Fibroblast of lung (primary cell): ENCODE measurements around the gene NDUFS8. TPM values are rescaled to one million over a fixed set of nuclear protein-coding genes. Genes with fewer than 3 reads are reported as not detected.

Experiments used
- DNase-seq, 2 donors: peaks; one replicate each; pipeline versions ENCODE4 v3.0.0 to v3.0.0-alpha.2; 2010; ENCODE audit warnings: low read depth in 2 of 2
- H2AFZ ChIP-seq: 2 replicates; pipeline ENCODE4 v1.5.1; 2012; ENCODE audit warnings: low read length, control low read depth, inconsistent platforms
- H3K27ac ChIP-seq: 2 replicates; pipeline ENCODE4 v1.5.1; 2011; ENCODE audit warnings: low read length, control low read depth; ENCODE audit not compliant: insufficient read depth
- H3K27me3 ChIP-seq: 2 replicates; pipeline ENCODE4 v1.5.1; 2011; ENCODE audit warnings: mild to moderate bottlenecking, low read length; ENCODE audit not compliant: control insufficient read depth, insufficient read depth
- H3K36me3 ChIP-seq: 2 replicates; pipeline ENCODE4 v1.5.1; 2011; ENCODE audit warnings: low read length; ENCODE audit not compliant: control insufficient read depth, insufficient read depth
- H3K4me1 ChIP-seq: 2 replicates; pipeline ENCODE4 v1.5.1; 2011; ENCODE audit warnings: low read length; ENCODE audit not compliant: control insufficient read depth, insufficient read depth; ENCODE audit errors: extremely low read depth
- H3K4me2 ChIP-seq: 2 replicates; pipeline ENCODE4 v1.5.1; 2011; ENCODE audit warnings: low read length, control low read depth; ENCODE audit not compliant: insufficient read depth; ENCODE audit errors: extremely low read depth
- H3K4me3 ChIP-seq, 4 experiments: fragments of 200-600 bp in 1 of 4; sonication (generic) in 1 of 4; replicated peaks in 1 of 4; 2 replicates each; pipeline ENCODE4 v1.5.1; 2011 to 2016; ENCODE audit warnings: low read length in 4 of 4, low read depth in 3 of 4, mild to moderate bottlenecking in 3 of 4, control low read depth in 2 of 4, inconsistent platforms in 1 of 4, mixed read lengths in 1 of 4; ENCODE audit not compliant: insufficient read depth in 1 of 4; ENCODE audit errors: control extremely low read depth in 1 of 4
- H3K79me2 ChIP-seq: 2 replicates; pipeline ENCODE4 v1.5.1; 2012; ENCODE audit warnings: mild to moderate bottlenecking, low read length, inconsistent platforms; ENCODE audit not compliant: control insufficient read depth, insufficient read depth
- H3K9ac ChIP-seq: 2 replicates; pipeline ENCODE4 v1.5.1; 2011; ENCODE audit warnings: mild to moderate bottlenecking, low read length, control low read depth; ENCODE audit not compliant: insufficient read depth
- H3K9me3 ChIP-seq: 2 replicates; pipeline ENCODE4 v1.5.1; 2012; ENCODE audit warnings: low read depth, low read length; ENCODE audit not compliant: control insufficient read depth, insufficient read depth
- H4K20me1 ChIP-seq: 2 replicates; pipeline ENCODE4 v1.5.1; 2011; ENCODE audit warnings: low read length; ENCODE audit not compliant: control insufficient read depth, insufficient read depth; ENCODE audit errors: extremely low read depth
- CTCF ChIP-seq, 2 donors: IDR thresholded peaks in 1 of 2; conservative IDR thresholded peaks in 1 of 2; 1 replicate in 1 of 2; 2 replicates in 1 of 2; pipeline ENCODE4 v1.5.1; 2011 to 2012; ENCODE audit warnings: low read length in 2 of 2, control low read depth in 1 of 2, inconsistent platforms in 1 of 2, low read depth in 1 of 2, mild to moderate bottlenecking in 1 of 2
- EZH2 ChIP-seq: IDR thresholded peaks from 2 replicates; pipeline ENCODE4 v1.5.1; 2012; ENCODE audit warnings: low read length, control low read depth, mild to moderate bottlenecking; ENCODE audit errors: missing control alignments
- polyA plus RNA-seq, 2 donors: library from polyadenylated mRNA; depleted of rRNA in 1 of 2; stranded (reverse) in 1 of 2; unstranded in 1 of 2; fragments of >200 nt; gene quantifications; 2 replicates each; pipeline ENCODE4 v1.2.1, GENCODE V29; 2011 to 2012; ENCODE audit warnings: missing spikeins in 1 of 2
- total RNA-seq: library from RNA; depleted of rRNA; stranded (reverse); fragments of >200 nt; gene quantifications from 2 replicates; pipeline ENCODE4 v1.2.1, GENCODE V29; 2014

NDUFS8 gene
- total and polyA plus RNA-seq, 2 donors (not counting 1 experiment from before 2014, with no cell fraction given): 36.3 to 148 TPM

GRCh38 chr11:68044145-68044813 is 13.8 kb downstream of the NDUFS8 start:
- Histone ChIP-seq H3K27me3 (no peaks in the 10 kb centered on the region), H3K9me3 (no peaks in the 10 kb centered on the region), H3K36me3 (peaks cover 41% of the 10 kb centered on the region), H2AFZ (no peak overlapping the region), H3K4me2 (no peak overlapping the region), H3K79me2 (peaks cover 22% of the 10 kb centered on the region), H4K20me1 (no peaks in the 10 kb centered on the region), H3K4me1 (peaks cover 2% of the 10 kb centered on the region), H3K27ac (no peak overlapping the region), H3K4me3 (no peak overlapping the region), H3K9ac (no peak overlapping the region)
- TF ChIP-seq EZH2 (no peak), CTCF (conservative IDR thresholded peaks at IDR 0.05 in 1 of 2, IDR thresholded peaks at IDR 0.05 in 1 of 2; ENCODE audit: low read depth in 1 of 2, low read length in 2 of 2) (no peak)
- DNase-seq: no peak

GRCh38 chr11:68044898-68045351 is 14.4 kb downstream of the NDUFS8 start:
- Histone ChIP-seq H3K9ac (no peak overlapping the region), H2AFZ (no peak overlapping the region), H3K4me1 (peaks cover 2% of the 10 kb centered on the region), H3K79me2 (peaks cover 16% of the 10 kb centered on the region), H3K4me3 (no peak overlapping the region), H3K9me3 (no peaks in the 10 kb centered on the region), H3K27me3 (no peaks in the 10 kb centered on the region), H3K27ac (no peak overlapping the region), H4K20me1 (no peaks in the 10 kb centered on the region), H3K36me3 (peaks cover 46% of the 10 kb centered on the region), H3K4me2 (no peak overlapping the region)
- DNase-seq: no peak
- TF ChIP-seq EZH2: no peak
- TF ChIP-seq CTCF (conservative IDR thresholded peaks at IDR 0.05 in 1 of 2, IDR thresholded peaks at IDR 0.05 in 1 of 2; ENCODE audit: low read depth in 1 of 2, low read length in 2 of 2): no peak

- no peaks in the 10 kb centered on the region for H3K79me2 ChIP-seq
- no peaks in the 10 kb centered on the region for H3K27me3 ChIP-seq
- TF ChIP-seq CTCF (conservative IDR thresholded peaks at IDR 0.05 in 1 of 2, IDR thresholded peaks at IDR 0.05 in 1 of 2; ENCODE audit: low read depth in 1 of 2, low read length in 2 of 2) (no peak), EZH2 (no peak)
- no peak overlapping the region for H3K9ac ChIP-seq
- H4K20me1 ChIP-seq: no peaks in the 10 kb centered on the region
- no peak overlapping the region for H3K4me2 ChIP-seq
- no peaks in the 10 kb centered on the region for H3K4me1 ChIP-seq
- no peak overlapping the region for H3K4me3 ChIP-seq
- H3K36me3 ChIP-seq: peaks cover 56% of the 10 kb centered on the region
- no peak for DNase-seq
- no peak overlapping the region for H2AFZ ChIP-seq
- H3K9me3 ChIP-seq: no peaks in the 10 kb centered on the region
- no peak overlapping the region for H3K27ac ChIP-seq
These were observed 17.2 kb downstream of the NDUFS8 start for GRCh38 chr11:68047437-68048290.
